Osteoblast (primary cell): Measurements from ENCODE around the gene TPGS1. TPM values are rescaled to one million over a fixed set of nuclear protein-coding genes. Genes with fewer than 3 reads are reported as not detected.

ENCODE experiments used
- DNase-seq: peaks from one replicate; pipeline ENCODE4 v3.0.0; 2011; ENCODE audit warnings: low spot score, mixed read lengths; ENCODE audit not compliant: insufficient read length; ENCODE audit errors: missing footprints
- H2AFZ ChIP-seq: 2 replicates; pipeline ENCODE4 v1.6.0; 2011; ENCODE audit warnings: mild to moderate bottlenecking, low read length
- H3K27ac ChIP-seq: 2 replicates; pipeline ENCODE4 v1.5.1; 2011; ENCODE audit warnings: mild to moderate bottlenecking, low read depth, low read length, moderate library complexity
- H3K27me3 ChIP-seq: 2 replicates; pipeline ENCODE4 v1.6.0; 2012; ENCODE audit warnings: mild to moderate bottlenecking, control low read depth, inconsistent platforms, low read length, moderate library complexity; ENCODE audit not compliant: insufficient read depth
- H3K36me3 ChIP-seq: 2 replicates; pipeline ENCODE4 v1.5.1; 2011; ENCODE audit warnings: mild to moderate bottlenecking, low read length, control low read depth, moderate library complexity; ENCODE audit not compliant: insufficient read depth
- H3K4me1 ChIP-seq: 2 replicates; pipeline ENCODE4 v1.5.1; 2011; ENCODE audit warnings: mild to moderate bottlenecking, low read length, control low read depth, moderate library complexity; ENCODE audit not compliant: insufficient read depth
- H3K4me2 ChIP-seq: 2 replicates; pipeline ENCODE4 v1.6.0; 2011; ENCODE audit warnings: mild to moderate bottlenecking, low read length; ENCODE audit not compliant: insufficient read depth
- H3K4me3 ChIP-seq: fragments of 200-600 bp; sonication (generic); 3 replicates; pipeline ENCODE4 v1.5.1; 2012; ENCODE audit warnings: mild to moderate bottlenecking, low read length, inconsistent platforms; ENCODE audit not compliant: insufficient read depth
- H3K79me2 ChIP-seq: 2 replicates; pipeline ENCODE4 v1.6.0; 2012; ENCODE audit warnings: mild to moderate bottlenecking, low read length, control low read depth, inconsistent platforms; ENCODE audit not compliant: insufficient read depth
- H3K9me3 ChIP-seq: 2 replicates; pipeline ENCODE4 v1.5.1; 2011; ENCODE audit warnings: low read depth, low read length, control low read depth
- H4K20me1 ChIP-seq: 2 replicates; pipeline ENCODE4 v1.6.0; 2012; ENCODE audit warnings: mild to moderate bottlenecking, low read length, control low read depth; ENCODE audit not compliant: insufficient read depth
- total RNA-seq: library from RNA; depleted of rRNA; stranded (reverse); fragments of >200 nt; gene quantifications from 2 replicates; pipeline ENCODE4 v1.2.3, GENCODE V29; 2012
- TF ChIP-seq, protein P1 (sequence below): IDR thresholded peaks from 2 replicates; pipeline ENCODE4 v1.5.1; 2011; ENCODE audit warnings: mild to moderate bottlenecking, low read depth, low read length, moderate library complexity; ENCODE audit errors: extremely low read depth

TPGS1 gene
- total RNA-seq, 1 donor, result 47.8 TPM

DNA sequence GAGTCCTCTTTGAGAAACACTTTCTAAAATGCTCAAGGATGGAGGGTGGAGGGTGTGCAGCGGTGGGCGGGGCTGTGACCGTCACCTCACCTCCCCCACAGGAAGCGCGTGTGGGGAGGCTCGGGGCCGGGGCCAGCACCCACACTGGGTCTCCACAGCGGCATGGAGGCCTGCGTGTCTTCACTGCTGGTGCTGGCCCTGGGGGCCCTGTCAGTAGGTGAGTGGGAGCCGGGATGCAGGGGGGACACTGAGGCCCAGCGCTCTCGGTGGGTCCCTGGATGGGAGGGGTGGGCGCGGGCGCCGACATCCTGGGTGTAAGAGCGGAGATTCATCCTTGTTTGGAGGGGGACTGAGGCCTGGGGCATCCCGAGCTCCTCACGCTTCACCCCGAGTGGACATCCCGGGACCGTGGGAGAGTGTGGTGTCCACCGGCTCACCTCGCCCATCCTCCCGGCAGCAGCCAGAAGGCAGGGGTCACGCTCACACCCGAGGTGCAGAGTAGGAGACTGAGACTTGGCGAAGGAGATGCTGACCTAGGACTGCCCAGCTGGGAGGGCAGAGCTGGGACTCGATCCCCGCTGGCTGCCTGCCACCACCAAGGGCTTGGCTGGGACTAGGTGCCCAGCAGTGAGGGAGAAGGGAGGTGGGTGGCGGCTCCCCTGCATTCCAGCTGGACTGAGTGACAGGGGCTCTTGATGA lies 36.8 kb downstream of the TPGS1 start, which contains the start of gene GZMM:
TSS of gene GZMM (plus strand) at position 144 of the 699 bp plus-strand sequence. CDS start at position 163, 19 bp downstream.
- no peak within 1 kb of the TSS for H3K27ac ChIP-seq

DNA sequence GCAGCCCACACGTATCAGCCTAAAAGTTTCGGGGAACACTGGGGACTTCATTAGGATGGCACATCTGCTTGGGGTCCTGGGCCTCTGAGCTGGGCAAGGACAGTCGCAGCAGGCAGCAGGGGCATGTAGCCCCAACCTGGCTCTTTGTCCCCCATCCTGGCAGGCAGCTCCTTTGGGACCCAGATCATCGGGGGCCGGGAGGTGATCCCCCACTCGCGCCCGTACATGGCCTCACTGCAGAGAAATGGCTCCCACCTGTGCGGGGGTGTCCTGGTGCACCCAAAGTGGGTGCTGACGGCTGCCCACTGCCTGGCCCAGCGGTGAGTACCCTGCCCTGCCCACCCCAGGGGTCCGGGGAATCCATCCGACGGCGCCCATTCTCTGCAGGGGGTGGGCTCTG lies 39.8 kb downstream of the TPGS1 start:
- Histone ChIP-seq H3K79me2 (no peaks in the 10 kb centered on the region), H3K4me1 (no peaks in the 10 kb centered on the region), H3K4me3 (no peak overlapping the region), H3K27ac (no peak overlapping the region), H3K36me3 (no peaks in the 10 kb centered on the region), H4K20me1 (no peaks in the 10 kb centered on the region), H2AFZ (no peak overlapping the region), H3K9me3 (no peaks in the 10 kb centered on the region), H3K4me2 (no peak overlapping the region), H3K27me3 (no peaks in the 10 kb centered on the region)
- DNase-seq, result no peak
- TF ChIP-seq, protein P1, sequence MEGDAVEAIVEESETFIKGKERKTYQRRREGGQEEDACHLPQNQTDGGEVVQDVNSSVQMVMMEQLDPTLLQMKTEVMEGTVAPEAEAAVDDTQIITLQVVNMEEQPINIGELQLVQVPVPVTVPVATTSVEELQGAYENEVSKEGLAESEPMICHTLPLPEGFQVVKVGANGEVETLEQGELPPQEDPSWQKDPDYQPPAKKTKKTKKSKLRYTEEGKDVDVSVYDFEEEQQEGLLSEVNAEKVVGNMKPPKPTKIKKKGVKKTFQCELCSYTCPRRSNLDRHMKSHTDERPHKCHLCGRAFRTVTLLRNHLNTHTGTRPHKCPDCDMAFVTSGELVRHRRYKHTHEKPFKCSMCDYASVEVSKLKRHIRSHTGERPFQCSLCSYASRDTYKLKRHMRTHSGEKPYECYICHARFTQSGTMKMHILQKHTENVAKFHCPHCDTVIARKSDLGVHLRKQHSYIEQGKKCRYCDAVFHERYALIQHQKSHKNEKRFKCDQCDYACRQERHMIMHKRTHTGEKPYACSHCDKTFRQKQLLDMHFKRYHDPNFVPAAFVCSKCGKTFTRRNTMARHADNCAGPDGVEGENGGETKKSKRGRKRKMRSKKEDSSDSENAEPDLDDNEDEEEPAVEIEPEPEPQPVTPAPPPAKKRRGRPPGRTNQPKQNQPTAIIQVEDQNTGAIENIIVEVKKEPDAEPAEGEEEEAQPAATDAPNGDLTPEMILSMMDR, result no peak

More for the DNA sequence above, 36.8 kb downstream of the TPGS1 start, which contains the start of gene GZMM:
- H3K4me1 ChIP-seq, result no peaks in the 10 kb centered on the region
- TF ChIP-seq, protein P1, result no peak
- no peaks in the 10 kb centered on the region for H3K36me3 ChIP-seq
- H4K20me1 ChIP-seq, result peaks cover under 1% of the 10 kb centered on the region
- no peak within 1 kb of the TSS for H2AFZ ChIP-seq
- H3K27me3 ChIP-seq, result no peaks in the 10 kb centered on the region
- no peaks in the 10 kb centered on the region for H3K9me3 ChIP-seq
- no peak within 1 kb of the TSS for H3K4me3 ChIP-seq
- H3K4me2 ChIP-seq, result no peak within 1 kb of the TSS
- DNase-seq, result peak; percentile 88
- peaks cover 4% of the 10 kb centered on the region for H3K79me2 ChIP-seq

DNA sequence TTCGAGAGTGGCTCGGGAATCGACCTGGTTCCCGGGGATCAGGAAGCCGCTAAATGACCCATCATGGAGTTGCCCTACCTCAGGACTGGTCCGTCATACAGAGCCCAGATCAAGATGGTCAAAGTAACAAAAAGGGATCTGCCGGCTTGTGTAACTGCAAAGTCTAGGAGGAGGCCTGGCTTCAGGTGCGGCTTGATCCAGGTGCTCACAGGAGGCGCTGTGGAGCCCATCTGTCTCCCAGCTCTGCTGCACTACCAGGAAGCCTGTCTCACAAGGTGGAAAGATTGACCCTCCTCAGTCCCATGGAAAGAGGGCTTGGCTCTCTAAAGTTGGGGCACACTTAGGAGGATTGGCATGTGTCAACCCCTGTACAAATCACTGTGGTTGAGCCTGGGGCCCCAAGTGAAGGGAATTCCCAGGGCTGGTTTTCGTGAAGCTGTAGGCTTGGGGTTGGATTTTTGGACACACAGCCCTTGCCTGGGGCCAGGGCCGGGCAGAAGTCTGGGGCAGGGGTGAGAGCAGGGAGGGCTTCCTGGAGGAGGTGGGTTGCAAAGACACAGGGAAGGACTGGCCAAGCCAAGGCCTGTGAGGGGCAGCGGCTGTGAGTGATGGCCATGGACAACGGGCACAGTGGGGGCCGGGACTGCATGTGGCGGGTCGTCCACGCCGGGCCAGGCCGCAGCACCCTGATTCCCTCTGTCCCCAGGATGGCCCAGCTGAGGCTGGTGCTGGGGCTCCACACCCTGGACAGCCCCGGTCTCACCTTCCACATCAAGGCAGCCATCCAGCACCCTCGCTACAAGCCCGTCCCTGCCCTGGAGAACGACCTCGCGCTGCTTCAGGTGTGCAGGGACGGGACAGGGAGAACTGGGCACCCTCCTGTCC lies 40.8 kb downstream of the TPGS1 start:
- H4K20me1 ChIP-seq, result no peaks in the 10 kb centered on the region
- H3K4me3 ChIP-seq, result no peak overlapping the region
- TF ChIP-seq, protein P1, result no peak
- H3K27ac ChIP-seq, result no peak overlapping the region
- H3K4me2 ChIP-seq, result no peak overlapping the region
- no peaks in the 10 kb centered on the region for H3K4me1 ChIP-seq
- no peak overlapping the region for H2AFZ ChIP-seq
- no peaks in the 10 kb centered on the region for H3K36me3 ChIP-seq
- H3K27me3 ChIP-seq, result no peaks in the 10 kb centered on the region
- no peaks in the 10 kb centered on the region for H3K79me2 ChIP-seq
- no peaks in the 10 kb centered on the region for H3K9me3 ChIP-seq
- DNase-seq, result no peak
